Measurements from ENCODE around the gene DRC7.
"Not testable (repeated sequence)": the region's sequence is repeated elsewhere in the genome, so short reads cannot be mapped to it uniquely, and the experiment has no call there.

Gene DRC7

GRCh38 chr16:57721356-57722209, 27.0 kb downstream of the DRC7 start:
- no peak for DNase-seq

- no peak for DNase-seq
Observed at GRCh38 chr16:57722210-57722499, 27.5 kb downstream of the DRC7 start.

- DNase-seq = no peak
Observed at GRCh38 chr16:57722651-57723050, 28.0 kb downstream of the DRC7 start.

GRCh38 chr16:57723170-57723569, 28.6 kb downstream of the DRC7 start:
- DNase-seq = no peak

GRCh38 chr16:57724531-57724930, 29.9 kb downstream of the DRC7 start:
- no peak for DNase-seq

GRCh38 chr16:57725151-57725550, 30.5 kb downstream of the DRC7 start:
- DNase-seq = peak; percentile 11

GRCh38 chr16:57725554-57725953, 30.9 kb downstream of the DRC7 start:
- DNase-seq = peak; percentile 70

GRCh38 chr16:57725976-57726375, 31.4 kb downstream of the DRC7 start:
- DNase-seq = no peak

GRCh38 chr16:57726433-57726947, 31.9 kb downstream of the DRC7 start:
- DNase-seq = peak; percentile 17

- DNase-seq = no peak
Observed at GRCh38 chr16:57727610-57728009, 33.0 kb downstream of the DRC7 start.

- DNase-seq = no peak
Observed at GRCh38 chr16:57728336-57729181, 34.0 kb downstream of the DRC7 start.

GRCh38 chr16:57729182-57729484, 34.5 kb downstream of the DRC7 start:
- DNase-seq = no peak

- DNase-seq = not testable (repeated sequence)
Observed at GRCh38 chr16:57729852-57730251, 35.2 kb downstream of the DRC7 start.

GRCh38 chr16:57730771-57731730, 36.4 kb downstream of the DRC7 start:
- DNase-seq = no peak

- no peak for DNase-seq
Observed at GRCh38 chr16:57732037-57732436, 37.4 kb downstream of the DRC7 start.

- no peak for DNase-seq
Observed at GRCh38 chr16:57732714-57733113, 38.1 kb downstream of the DRC7 start.

- peak; percentile 31 for DNase-seq
Observed at GRCh38 chr16:57734308-57734924, 39.8 kb downstream of the DRC7 start.

- peak; percentile 100 for DNase-seq
Observed at GRCh38 chr16:57734925-57735754, 40.5 kb downstream of the DRC7 start.

GRCh38 chr16:57735755-57736418, 41.3 kb downstream of the DRC7 start, which contains the start of gene KATNB1:
TSS of gene KATNB1 (plus strand) at chr16:57735770. CDS start at chr16:57737244, 1,474 bp downstream.
- DNase-seq = no peak

GRCh38 chr16:57736419-57737351, 42.1 kb downstream of the DRC7 start:
- peak; percentile 70 for DNase-seq
